Gastrocnemius medialis (tissue), 4 donors: ENCODE data around the gene SEC61B. TPM values are rescaled to one million over a fixed set of nuclear protein-coding genes. Genes with fewer than 3 reads are reported as not detected.

Source experiments
- ATAC-seq, 2 donors: fragments of 150-250 bp; one replicate each; pipeline ENCODE4 v1.9.1; 2016
- DNase-seq, 2 donors: peaks; one replicate each; pipeline ENCODE4 v3.0.0-alpha.2; 2019
- H3K27ac ChIP-seq, 4 donors: fragments of 200-600 bp; sonication (generic); 1 replicate in 1 of 4; 2 replicates in 3 of 4; pipeline ENCODE4 v1.5.1; 2016 to 2018; ENCODE audit warnings: mild to moderate bottlenecking in 2 of 4, moderate library complexity in 1 of 4
- H3K27me3 ChIP-seq, 3 donors: fragments of 200-600 bp; sonication (generic) in 2 of 3; 1 replicate in 1 of 3; 2 replicates in 2 of 3; pipeline versions ENCODE4 v1.5.1 to v1.6.0; 2016 to 2019; ENCODE audit warnings: mild to moderate bottlenecking in 1 of 3, moderate library complexity in 1 of 3
- H3K36me3 ChIP-seq, 2 donors: fragments of 200-600 bp; sonication (generic) in 1 of 2; one replicate each; pipeline ENCODE4 v1.5.1; 2017 to 2018
- H3K4me1 ChIP-seq, 2 donors: fragments of 200-600 bp; sonication (generic) in 1 of 2; one replicate each; pipeline ENCODE4 v1.5.1; 2016 to 2017; ENCODE audit warnings: mild to moderate bottlenecking in 2 of 2
- H3K4me3 ChIP-seq, 4 donors: fragments of 200-600 bp; sonication (generic) in 3 of 4; 1 replicate in 1 of 4; 2 replicates in 3 of 4; pipeline ENCODE4 v1.5.1; 2016 to 2019; ENCODE audit warnings: mild to moderate bottlenecking in 2 of 4
- H3K9me3 ChIP-seq, 3 donors: fragments of 200-600 bp; sonication (generic) in 2 of 3; 1 replicate in 1 of 3; 2 replicates in 2 of 3; pipeline ENCODE4 v1.5.1; 2016 to 2019
- POLR2A ChIP-seq, 2 donors: fragments of 450-650 bp; IDR thresholded peaks; one replicate each; pipeline ENCODE4 v1.6.1; 2017; ENCODE audit warnings: antibody characterized with exemption in 2 of 2, mild to moderate bottlenecking in 2 of 2, moderate library complexity in 2 of 2
- in situ Hi-C, 4 donors: fragments of 200-750 bp; cut with MboI; loops; one replicate each; pipeline versions ENCODE4 v1.15.0 to v1.8.0; 2017; ENCODE audit warnings: low sequenced_read_pairs in 4 of 4
- intact Hi-C: fragments of 100-400 bp; cut with DNase I; formaldehyde crosslinking; loops from one replicate; pipeline ENCODE4 v1.15.1; 2023; ENCODE audit warnings: low total_unique reads
- total RNA-seq, 4 donors: library from RNA; depleted of rRNA; stranded (reverse); fragments of >200 nt; gene quantifications; one replicate each; pipeline versions ENCODE4 v1.1.0 to v1.2.3, GENCODE V29; 2016
- TF ChIP-seq, protein P1 (sequence below), 5 experiments: fragments of 450-650 bp in 3 of 5; fragments of 200-600 bp in 2 of 5; sonication (generic) in 2 of 5; IDR thresholded peaks in 4 of 5; conservative IDR thresholded peaks in 1 of 5; 1 replicate in 4 of 5; 2 replicates in 1 of 5; pipeline ENCODE4 v1.5.1; 2016 to 2019; ENCODE audit warnings: antibody characterized with exemption in 5 of 5, mild to moderate bottlenecking in 3 of 5, moderate library complexity in 3 of 5

SEC61B gene
- total RNA-seq, 4 donors from 2014 or later: 20.5 to 50.5 (median 24.9) TPM

DNA sequence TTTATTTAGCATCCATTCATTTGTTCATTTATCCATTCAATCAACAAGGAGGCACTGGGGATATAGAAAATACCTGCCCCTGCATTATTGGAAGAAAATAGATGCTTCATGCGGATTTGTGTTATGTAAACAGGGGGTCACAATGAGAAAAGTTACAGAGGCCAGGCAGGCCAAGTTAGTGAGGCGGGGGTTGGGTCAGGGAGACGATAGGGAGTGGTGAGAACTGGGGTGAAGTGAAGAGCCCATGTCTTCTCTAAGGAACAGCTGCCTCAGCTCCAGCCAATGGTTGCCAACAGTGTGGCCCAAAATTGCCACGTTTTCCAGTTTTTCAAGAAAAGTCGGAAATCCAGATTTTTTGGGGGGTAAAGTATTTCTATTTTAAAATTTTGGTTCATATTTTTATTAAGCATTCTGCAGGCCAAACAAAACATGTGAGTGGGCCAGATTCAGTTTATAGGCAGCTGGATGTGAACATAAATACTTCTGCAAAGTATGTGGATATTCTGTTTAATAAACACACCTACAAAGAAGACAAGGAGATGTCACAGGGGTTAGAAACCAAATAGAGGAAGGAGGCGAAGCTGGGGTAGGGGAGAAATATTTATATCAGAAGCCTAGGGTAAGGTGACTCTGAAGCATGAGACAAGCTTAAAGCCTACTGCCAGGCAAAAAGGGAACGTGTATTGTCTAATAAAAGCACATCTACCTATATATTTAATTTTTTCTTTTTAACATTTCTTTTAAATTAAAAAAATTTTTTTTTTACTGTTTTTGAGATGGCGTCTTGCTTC is 44.3 kb upstream of the SEC61B start:
- H3K4me1 ChIP-seq: no peaks in the 10 kb centered on the region
- no peaks in the 10 kb centered on the region for H3K27me3 ChIP-seq
- intact Hi-C loops: loop anchor here (10.0 kb wide), 1 partner anchor 1037 kb away; no protein-coding TSS in a partner anchor
- H3K9me3 ChIP-seq: no peaks in the 10 kb centered on the region
- no peak overlapping the region for H3K4me3 ChIP-seq
- in situ Hi-C loops: loop anchor here (25.0 kb wide), 4 partner anchors 635 to 1160 kb away; partner anchors contain the start of gene NR4A3 (in 2 of the 4)
- no peak overlapping the region for H3K27ac ChIP-seq
- ATAC-seq (no peak), DNase-seq (no peak)
- H3K36me3 ChIP-seq: no peaks in the 10 kb centered on the region
- TF ChIP-seq, protein P1, sequence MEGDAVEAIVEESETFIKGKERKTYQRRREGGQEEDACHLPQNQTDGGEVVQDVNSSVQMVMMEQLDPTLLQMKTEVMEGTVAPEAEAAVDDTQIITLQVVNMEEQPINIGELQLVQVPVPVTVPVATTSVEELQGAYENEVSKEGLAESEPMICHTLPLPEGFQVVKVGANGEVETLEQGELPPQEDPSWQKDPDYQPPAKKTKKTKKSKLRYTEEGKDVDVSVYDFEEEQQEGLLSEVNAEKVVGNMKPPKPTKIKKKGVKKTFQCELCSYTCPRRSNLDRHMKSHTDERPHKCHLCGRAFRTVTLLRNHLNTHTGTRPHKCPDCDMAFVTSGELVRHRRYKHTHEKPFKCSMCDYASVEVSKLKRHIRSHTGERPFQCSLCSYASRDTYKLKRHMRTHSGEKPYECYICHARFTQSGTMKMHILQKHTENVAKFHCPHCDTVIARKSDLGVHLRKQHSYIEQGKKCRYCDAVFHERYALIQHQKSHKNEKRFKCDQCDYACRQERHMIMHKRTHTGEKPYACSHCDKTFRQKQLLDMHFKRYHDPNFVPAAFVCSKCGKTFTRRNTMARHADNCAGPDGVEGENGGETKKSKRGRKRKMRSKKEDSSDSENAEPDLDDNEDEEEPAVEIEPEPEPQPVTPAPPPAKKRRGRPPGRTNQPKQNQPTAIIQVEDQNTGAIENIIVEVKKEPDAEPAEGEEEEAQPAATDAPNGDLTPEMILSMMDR (IDR thresholded peaks at IDR 0.05 in 4 of 5, conservative IDR thresholded peaks at IDR 0.05 in 1 of 5): no peak
- TF ChIP-seq POLR2A (IDR thresholded peaks at IDR 0.05): no peak

DNA sequence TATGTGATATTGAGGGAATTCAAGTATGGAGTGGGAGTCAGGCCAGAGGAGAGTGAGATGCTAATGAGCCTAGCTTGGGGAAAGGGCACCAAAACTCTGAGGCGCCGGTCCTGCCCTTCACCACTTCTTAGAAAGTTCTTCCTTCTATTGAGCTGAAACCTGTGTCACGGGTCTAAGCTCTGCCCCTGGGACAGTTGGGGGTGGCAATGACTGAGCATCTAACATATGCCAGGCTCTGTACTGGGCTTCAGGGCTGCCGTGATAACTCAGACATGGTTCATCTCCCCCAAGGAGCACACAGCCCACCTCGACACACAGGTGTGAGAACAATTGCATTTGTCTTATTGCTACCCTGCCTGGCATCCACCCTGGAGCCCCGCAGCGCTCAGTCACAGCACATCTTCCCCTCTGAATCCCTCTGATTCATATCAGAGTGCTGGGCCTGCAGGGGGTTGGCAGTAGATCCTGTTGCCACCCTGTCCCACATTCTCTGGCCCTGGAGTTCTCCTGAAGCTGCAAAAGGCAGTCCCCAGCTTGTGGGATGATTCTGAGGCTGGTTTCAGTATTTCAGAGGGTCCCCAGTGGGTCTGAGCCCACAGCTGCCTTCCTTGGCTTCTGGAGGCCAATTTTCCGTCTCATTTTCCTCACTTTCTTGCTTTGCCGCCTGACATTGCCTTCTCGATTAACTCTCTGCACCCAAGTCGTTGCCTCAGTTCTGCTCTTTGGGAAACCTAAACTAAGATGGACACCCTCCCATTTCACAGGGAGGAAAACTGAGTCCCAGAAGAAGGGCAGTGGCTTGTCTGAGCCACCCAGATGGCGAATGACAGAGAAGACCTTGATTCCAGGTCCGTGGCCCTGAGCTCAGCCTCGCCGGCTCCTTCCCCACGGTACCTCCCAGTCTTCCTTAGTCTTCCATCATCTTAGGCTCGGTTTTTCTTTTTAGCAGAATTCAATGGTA is 42.9 kb upstream of the SEC61B start:
- ATAC-seq: no peak
- H3K9me3 ChIP-seq: no peaks in the 10 kb centered on the region
- H3K27me3 ChIP-seq: no peaks in the 10 kb centered on the region
- H3K36me3 ChIP-seq: no peaks in the 10 kb centered on the region
- H3K4me1 ChIP-seq: no peaks in the 10 kb centered on the region
- intact Hi-C loops (loop anchor here (10.0 kb wide), 1 partner anchor 1036 kb away; no protein-coding TSS in a partner anchor), in situ Hi-C loops (loop anchor here (25.0 kb wide), 4 partner anchors 633 to 1158 kb away; partner anchors contain the start of gene NR4A3 (in 2 of the 4))
- TF ChIP-seq, protein P1 (IDR thresholded peaks at IDR 0.05 in 4 of 5, conservative IDR thresholded peaks at IDR 0.05 in 1 of 5): no peak
- no peak for TF ChIP-seq POLR2A (IDR thresholded peaks at IDR 0.05)
- no peak overlapping the region for H3K4me3 ChIP-seq
- no peak overlapping the region for H3K27ac ChIP-seq
- DNase-seq: no peak

DNA sequence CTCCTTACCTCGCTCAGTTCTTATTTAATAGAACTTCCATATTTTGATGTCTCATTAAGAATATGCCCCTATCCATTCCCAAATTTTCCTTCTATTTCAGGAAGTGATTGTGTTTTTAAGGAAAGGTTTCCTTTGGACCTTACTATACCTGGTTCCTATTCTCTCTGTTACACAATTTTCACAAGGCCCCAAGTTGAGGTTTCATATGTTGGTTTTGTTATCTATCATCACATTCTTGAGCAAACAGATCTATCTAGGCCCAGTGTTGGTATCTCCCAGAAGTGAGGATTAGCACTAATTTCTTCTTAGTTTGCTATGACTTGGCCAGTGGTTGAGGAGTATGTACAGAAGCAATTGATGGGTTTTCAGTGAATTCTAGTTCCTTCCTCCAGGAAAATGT is 41.9 kb upstream of the SEC61B start:
- H3K27ac ChIP-seq: no peak overlapping the region
- no peak for TF ChIP-seq POLR2A (IDR thresholded peaks at IDR 0.05)
- TF ChIP-seq, protein P1 (IDR thresholded peaks at IDR 0.05 in 4 of 5, conservative IDR thresholded peaks at IDR 0.05 in 1 of 5): no peak
- no peak overlapping the region for H3K4me3 ChIP-seq
- intact Hi-C loops: loop anchor here (5.0 to 10.0 kb wide), 3 partner anchors 85 to 1142 kb away; no protein-coding TSS in a partner anchor
- no peaks in the 10 kb centered on the region for H3K9me3 ChIP-seq
- in situ Hi-C loops: loop anchor here (25.0 kb wide), 4 partner anchors 632 to 1157 kb away; partner anchors contain the start of gene NR4A3 (in 2 of the 4)
- peaks cover 0 to 7% of the 10 kb centered on the region in 2 donors for H3K4me1 ChIP-seq
- no peaks in the 10 kb centered on the region for H3K27me3 ChIP-seq
- H3K36me3 ChIP-seq: no peaks in the 10 kb centered on the region
- DNase-seq (no peak), ATAC-seq (no peak)

DNA sequence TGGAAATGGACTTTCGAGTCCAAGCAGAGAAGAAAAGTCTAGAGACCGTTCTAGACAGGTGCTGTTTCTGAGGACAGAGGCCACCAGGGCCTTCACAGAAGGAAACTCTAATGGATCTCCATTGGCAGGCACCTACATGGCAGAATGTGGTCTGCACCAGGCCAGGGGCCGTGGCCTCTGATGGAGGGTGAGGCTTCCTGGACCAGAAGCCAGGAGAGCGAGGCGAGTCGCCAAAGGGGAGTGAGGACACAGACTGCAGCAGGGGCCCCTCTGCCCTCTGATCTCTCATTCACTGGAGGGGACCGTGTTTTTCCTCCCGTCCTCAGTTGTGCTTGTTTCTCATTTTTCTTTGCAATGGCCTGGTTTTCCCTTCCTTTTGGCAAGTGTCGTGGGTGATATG is 41.4 kb upstream of the SEC61B start:
- DNase-seq: no peak
- Histone ChIP-seq H3K9me3 (no peaks in the 10 kb centered on the region), H3K27me3 (no peaks in the 10 kb centered on the region), H3K4me3 (no peak overlapping the region), H3K36me3 (no peaks in the 10 kb centered on the region), H3K27ac (no peak overlapping the region), H3K4me1 (peaks cover 0 to 7% of the 10 kb centered on the region in 2 donors)
- TF ChIP-seq POLR2A (IDR thresholded peaks at IDR 0.05): no peak
- TF ChIP-seq, protein P1 (IDR thresholded peaks at IDR 0.05 in 4 of 5, conservative IDR thresholded peaks at IDR 0.05 in 1 of 5): no peak
- no peak for ATAC-seq
- intact Hi-C loops: loop anchor here (5.0 to 10.0 kb wide), 3 partner anchors 84 to 1142 kb away; no protein-coding TSS in a partner anchor
- in situ Hi-C loops: loop anchor here (25.0 kb wide), 4 partner anchors 632 to 1157 kb away; partner anchors contain the start of gene NR4A3 (in 2 of the 4)
